GM19372 (cell line): Measurements from ENCODE around the gene ATXN1.
"Not testable (repeated sequence)": the region's sequence is repeated elsewhere in the genome, so short reads cannot be mapped to it uniquely, and the experiment has no call there.

Source experiments
- ATAC-seq: cut with Tn5 transposase; IDR thresholded peaks from one replicate; pipeline ENCODE4 v1.9.1; 2021; ENCODE audit warnings: mild to moderate bottlenecking, low read depth, moderate library complexity; ENCODE audit not compliant: unreplicated experiment

ATXN1 gene

GRCh38 chr6:16725145-16725864 is 36.0 kb downstream of the ATXN1 start:
- ATAC-seq = no peak

GRCh38 chr6:16723826-16724225 is 37.4 kb downstream of the ATXN1 start:
- no peak for ATAC-seq

- no peak for ATAC-seq
These were observed 37.9 kb downstream of the ATXN1 start for GRCh38 chr6:16723402-16723801.

- no peak for ATAC-seq
These were observed 38.6 kb downstream of the ATXN1 start for GRCh38 chr6:16722630-16723029.

- ATAC-seq = no peak
These were observed 39.3 kb downstream of the ATXN1 start for GRCh38 chr6:16721977-16722376.

- ATAC-seq = no peak
These were observed 40.4 kb downstream of the ATXN1 start for GRCh38 chr6:16720861-16721260.

- no peak for ATAC-seq
These were observed 41.8 kb downstream of the ATXN1 start for GRCh38 chr6:16719488-16719887.

- no peak for ATAC-seq
These were observed 42.9 kb downstream of the ATXN1 start for GRCh38 chr6:16718356-16718755.

GRCh38 chr6:16717275-16717942 is 43.9 kb downstream of the ATXN1 start:
- ATAC-seq = no peak

GRCh38 chr6:16716321-16716858 is 44.9 kb downstream of the ATXN1 start:
- ATAC-seq = no peak

- no peak for ATAC-seq
These were observed 47.7 kb downstream of the ATXN1 start for GRCh38 chr6:16713597-16713996.

GRCh38 chr6:16712931-16713484 is 48.3 kb downstream of the ATXN1 start:
- ATAC-seq = peak; percentile 41

- ATAC-seq = peak; percentile 64
These were observed 48.9 kb downstream of the ATXN1 start for GRCh38 chr6:16712255-16712930.

- ATAC-seq = peak; percentile 5
These were observed 49.6 kb downstream of the ATXN1 start for GRCh38 chr6:16711546-16712254.

- no peak for ATAC-seq
These were observed 54.1 kb downstream of the ATXN1 start for GRCh38 chr6:16706911-16707783.

- not testable (repeated sequence) for ATAC-seq
These were observed 54.8 kb downstream of the ATXN1 start for GRCh38 chr6:16706491-16706890.

GRCh38 chr6:16706029-16706428 is 55.2 kb downstream of the ATXN1 start:
- ATAC-seq = no peak

GRCh38 chr6:16705081-16705993 is 55.9 kb downstream of the ATXN1 start:
- ATAC-seq = no peak
